H9 (cell line): ENCODE measurements around the gene STXBP5L. TPM values are rescaled to one million over a fixed set of nuclear protein-coding genes. Genes with fewer than 3 reads are reported as not detected.

Experiments used
- DNase-seq: peaks from one replicate; pipeline ENCODE4 v3.0.0-alpha.2; 2017
- H2AFZ ChIP-seq: one replicate; pipeline ENCODE4 v1.6.1; 2013; ENCODE audit warnings: mild to moderate bottlenecking, low read length, control low read depth, moderate library complexity
- H2AK5ac ChIP-seq: 2 replicates; pipeline ENCODE4 v1.6.1; 2013; ENCODE audit warnings: low read length, control low read depth, mixed read lengths; ENCODE audit not compliant: insufficient read length
- H2BK120ac ChIP-seq: one replicate; pipeline ENCODE4 v1.6.1; 2013; ENCODE audit warnings: low read depth, mild to moderate bottlenecking, low read length, control low read depth, inconsistent platforms; ENCODE audit not compliant: poor library complexity, severe bottlenecking
- H2BK12ac ChIP-seq: 2 replicates; pipeline ENCODE4 v1.6.1; 2013; ENCODE audit warnings: low read length, control low read depth, mixed read lengths, low read depth; ENCODE audit not compliant: insufficient read length
- H2BK15ac ChIP-seq: 2 replicates; pipeline ENCODE4 v1.6.1; 2013; ENCODE audit warnings: low read depth, low read length, control low read depth
- H2BK20ac ChIP-seq: one replicate; pipeline ENCODE4 v1.6.1; 2013; ENCODE audit warnings: low read depth, mild to moderate bottlenecking, low read length, control low read depth, inconsistent platforms; ENCODE audit not compliant: poor library complexity, severe bottlenecking
- H2BK5ac ChIP-seq: 2 replicates; pipeline ENCODE4 v1.6.1; 2013; ENCODE audit warnings: low read length, control low read depth, mixed read lengths; ENCODE audit not compliant: insufficient read length
- H3K14ac ChIP-seq: 2 replicates; pipeline ENCODE4 v1.6.1; 2013; ENCODE audit warnings: low read length, control low read depth; ENCODE audit not compliant: insufficient read depth
- H3K18ac ChIP-seq: 2 replicates; pipeline ENCODE4 v1.6.1; 2013; ENCODE audit warnings: low read depth, mild to moderate bottlenecking, mixed read lengths, low read length, control low read depth; ENCODE audit not compliant: insufficient read length
- H3K23ac ChIP-seq: 2 replicates; pipeline ENCODE4 v1.6.1; 2013; ENCODE audit warnings: low read length, control low read depth, mixed read lengths, low read depth; ENCODE audit not compliant: insufficient read length
- H3K23me2 ChIP-seq: 2 replicates; pipeline ENCODE4 v1.6.1; 2013; ENCODE audit warnings: low read depth, mild to moderate bottlenecking, mixed read lengths, low read length, control low read depth; ENCODE audit not compliant: insufficient read length, poor library complexity, severe bottlenecking
- H3K27ac ChIP-seq: 2 replicates; pipeline ENCODE4 v1.5.1; 2013; ENCODE audit warnings: low read length, control low read depth, mixed read lengths, low read depth; ENCODE audit not compliant: insufficient read length
- H3K27me3 ChIP-seq: 2 replicates; pipeline ENCODE4 v1.6.1; 2013; ENCODE audit warnings: low read length, control low read depth, inconsistent platforms; ENCODE audit not compliant: insufficient read depth
- H3K4ac ChIP-seq: 2 replicates; pipeline ENCODE4 v1.6.1; 2013; ENCODE audit warnings: low read depth, mild to moderate bottlenecking, control low read depth, inconsistent platforms, low read length, moderate library complexity
- H3K4me1 ChIP-seq: 2 replicates; pipeline ENCODE4 v1.6.1; 2013; ENCODE audit warnings: low read length, control low read depth, inconsistent platforms; ENCODE audit not compliant: insufficient read depth
- H3K4me2 ChIP-seq: 2 replicates; pipeline ENCODE4 v1.6.1; 2013; ENCODE audit warnings: low read length, control low read depth, mixed read lengths; ENCODE audit not compliant: insufficient read length, insufficient read depth
- H3K56ac ChIP-seq: 2 replicates; pipeline ENCODE4 v1.6.1; 2013; ENCODE audit warnings: low read depth, mild to moderate bottlenecking, mixed read lengths, low read length, control low read depth; ENCODE audit not compliant: insufficient read length
- H3K79me1 ChIP-seq: 2 replicates; pipeline ENCODE4 v1.6.1; 2013; ENCODE audit warnings: low read depth, mild to moderate bottlenecking, moderate library complexity, low read length, control low read depth, inconsistent platforms; ENCODE audit not compliant: insufficient read depth, poor library complexity, severe bottlenecking
- H3K79me2 ChIP-seq: 2 replicates; pipeline ENCODE4 v1.6.1; 2013; ENCODE audit warnings: low read length, control low read depth, inconsistent platforms; ENCODE audit not compliant: insufficient read depth
- H3K9ac ChIP-seq: 2 replicates; pipeline ENCODE4 v1.6.1; 2013; ENCODE audit warnings: low read length, control low read depth, mixed read lengths; ENCODE audit not compliant: insufficient read length; ENCODE audit errors: extremely low read depth
- H3K9me3 ChIP-seq: one replicate; pipeline ENCODE4 v1.6.1; 2013; ENCODE audit warnings: low read depth, low read length, inconsistent platforms; ENCODE audit not compliant: control insufficient read depth
- H3T11ph ChIP-seq: one replicate; pipeline ENCODE4 v1.6.1; 2013; ENCODE audit warnings: mild to moderate bottlenecking, low read length, control low read depth, inconsistent platforms
- H4K20me1 ChIP-seq: one replicate; pipeline ENCODE4 v1.6.1; 2013; ENCODE audit not compliant: control insufficient read depth, insufficient read length, insufficient read depth
- H4K5ac ChIP-seq: 2 replicates; pipeline ENCODE4 v1.6.1; 2013; ENCODE audit warnings: low read depth, mild to moderate bottlenecking, mixed read lengths, low read length, control low read depth; ENCODE audit not compliant: insufficient read length
- H4K8ac ChIP-seq: replicated peaks from 2 replicates; pipeline ENCODE4 v1.6.1; 2013; ENCODE audit warnings: low read length, control low read depth, mixed read lengths, low read depth; ENCODE audit not compliant: insufficient read length
- H4K91ac ChIP-seq: 2 replicates; pipeline ENCODE4 v1.6.1; 2013; ENCODE audit warnings: low read depth, mild to moderate bottlenecking, moderate library complexity, mixed read lengths, low read length, control low read depth; ENCODE audit not compliant: insufficient read length
- H3K27ac Mint-ChIP-seq, 3 experiments: 2 replicates in 2 of 3; 3 replicates in 1 of 3; pipeline ENCODE4 v1.8.0; 2020 to 2021; ENCODE audit warnings: mixed read lengths in 3 of 3, mild to moderate bottlenecking in 1 of 3, moderate library complexity in 1 of 3
- H3K27me3 Mint-ChIP-seq: 2 replicates; pipeline ENCODE4 v1.8.0; 2021; ENCODE audit warnings: low read depth, mild to moderate bottlenecking, moderate library complexity, mixed read lengths
- H3K36me3 Mint-ChIP-seq, 3 experiments: 2 replicates in 2 of 3; 3 replicates in 1 of 3; pipeline ENCODE4 v1.8.0; 2020 to 2021; ENCODE audit warnings: low read depth in 3 of 3, mixed read lengths in 3 of 3; ENCODE audit not compliant: insufficient read depth in 1 of 3
- H3K4me1 Mint-ChIP-seq, 2 experiments: 2 replicates each; pipeline ENCODE4 v1.8.0; 2020; ENCODE audit warnings: mixed read lengths in 2 of 2
- H3K4me3 Mint-ChIP-seq, 2 experiments: 2 replicates in 1 of 2; 3 replicates in 1 of 2; pipeline ENCODE4 v1.8.0; 2020 to 2021; ENCODE audit warnings: mild to moderate bottlenecking in 2 of 2, mixed read lengths in 2 of 2, moderate library complexity in 1 of 2
- H3K9me3 Mint-ChIP-seq, 2 experiments: 2 replicates in 1 of 2; 3 replicates in 1 of 2; pipeline ENCODE4 v1.8.0; 2020; ENCODE audit warnings: mild to moderate bottlenecking in 2 of 2, mixed read lengths in 2 of 2, moderate library complexity in 1 of 2
- CTCF ChIP-seq: fragments of 200-600 bp; sonication (generic); conservative IDR thresholded peaks from 3 replicates; pipeline ENCODE4 v1.8.0; 2021; ENCODE audit warnings: antibody characterized with exemption, mild to moderate bottlenecking
- WGBS: extraction: QIAGEN DNeasy Blood & Tissue Kit; methylation state at CpG from one replicate; pipeline ENCODE4 v1.1.7; 2013; ENCODE audit warnings: missing lambda C conversion rate, low lambda C conversion rate, mixed read lengths; ENCODE audit not compliant: insufficient read length; ENCODE audit errors: extremely low coverage; 5-methylcytosine and 5-hydroxymethylcytosine counted together
- total RNA-seq: library from RNA; stranded (reverse); gene quantifications from 2 replicates; pipeline ENCODE4 v1.2.1, GENCODE V29; 2021

STXBP5L gene
- total RNA-seq, 1 experiment from 2014 or later, result 4.7 TPM

- TF ChIP-seq CTCF, result no peak
- Histone ChIP-seq H4K91ac (no peak overlapping the region), H3K23ac (no peak overlapping the region), H4K20me1 (no peaks in the 10 kb centered on the region), H3K14ac (no peak overlapping the region), H3K4me1 (no peaks in the 10 kb centered on the region), H3T11ph (no peak overlapping the region), H2BK5ac (no peak overlapping the region), H2AFZ (no peak overlapping the region), H2BK15ac (no peak overlapping the region), H3K23me2 (no peaks in the 10 kb centered on the region), H3K9ac (no peak overlapping the region), H2BK20ac (no peak overlapping the region), H2BK120ac (no peak overlapping the region), H3K56ac (no peak overlapping the region), H2AK5ac (no peak overlapping the region), H4K8ac (no peak overlapping the region), H3K4me2 (no peak overlapping the region), H3K27ac (no peak overlapping the region), H3K79me1 (no peaks in the 10 kb centered on the region), H3K4ac (no peak overlapping the region), H3K9me3 (no peaks in the 10 kb centered on the region), H3K79me2 (no peaks in the 10 kb centered on the region), H3K27me3 (no peaks in the 10 kb centered on the region), H4K5ac (no peak overlapping the region), H2BK12ac (no peak overlapping the region), H3K18ac (no peak overlapping the region)
- H3K4me3 Mint-ChIP-seq, result no peak overlapping the region
- peak overlapping the region; percentile 36 to 90 (median 72); a peak in 6 of 7 replicates for H3K27ac Mint-ChIP-seq
- no peaks in the 10 kb centered on the region for H3K9me3 Mint-ChIP-seq
- H3K4me1 Mint-ChIP-seq, result peaks cover 33 to 34% of the 10 kb centered on the region in 2 experiments
- no peaks in the 10 kb centered on the region for H3K36me3 Mint-ChIP-seq
- DNase-seq, result no peak
- H3K27me3 Mint-ChIP-seq, result no peaks in the 10 kb centered on the region
- WGBS, result no CpG with 5 or more reads among the region's 1 CpG
Measured at GRCh38 chr3:121153851-121154250, 245.8 kb downstream of the STXBP5L start.
